Embryonic facial prominence (tissue), 1 donor: ENCODE data around the gene ARF1.

Experiments used
- DNase-seq: peaks from one replicate; pipeline ENCODE4 v3.0.0-alpha.2; 2016; ENCODE audit errors: extremely low spot score

Gene ARF1

GRCh38 chr1:228122921-228123441 lies 40.5 kb downstream of the ARF1 start:
- no peak for DNase-seq

GRCh38 chr1:228123505-228123904 lies 41.0 kb downstream of the ARF1 start:
- no peak for DNase-seq

GRCh38 chr1:228125185-228125584 lies 42.7 kb downstream of the ARF1 start:
- no peak for DNase-seq

GRCh38 chr1:228131766-228132165 lies 49.3 kb downstream of the ARF1 start:
- no peak for DNase-seq

- DNase-seq = no peak
These were observed 52.1 kb downstream of the ARF1 start for GRCh38 chr1:228134591-228134990.

GRCh38 chr1:228136901-228137300 lies 54.4 kb downstream of the ARF1 start:
- DNase-seq = no peak

GRCh38 chr1:228139406-228139930 lies 57.0 kb downstream of the ARF1 start:
- no peak for DNase-seq

- DNase-seq = peak; percentile 97
These were observed 57.6 kb downstream of the ARF1 start, which contains the start of gene GUK1 for GRCh38 chr1:228139931-228140723. Gene GUK1, plus strand, starts transcription at chr1:228140279. Its CDS starts 24 bp downstream, at chr1:228140303.

GRCh38 chr1:228140724-228141225 lies 58.3 kb downstream of the ARF1 start:
- DNase-seq = no peak

- no peak for DNase-seq
These were observed 58.9 kb downstream of the ARF1 start for GRCh38 chr1:228141226-228142044.

- no peak for DNase-seq
These were observed 59.7 kb downstream of the ARF1 start for GRCh38 chr1:228142155-228142691.

- DNase-seq = no peak
These were observed 60.2 kb downstream of the ARF1 start for GRCh38 chr1:228142701-228143136.

- no peak for DNase-seq
These were observed 61.1 kb downstream of the ARF1 start for GRCh38 chr1:228143480-228144192.

- DNase-seq = no peak
These were observed 61.9 kb downstream of the ARF1 start for GRCh38 chr1:228144193-228144992.

- no peak for DNase-seq
These were observed 62.5 kb downstream of the ARF1 start for GRCh38 chr1:228144993-228145343.

- no peak for DNase-seq
These were observed 63.2 kb downstream of the ARF1 start for GRCh38 chr1:228145463-228146416.

GRCh38 chr1:228146417-228147150 lies 64.1 kb downstream of the ARF1 start:
- DNase-seq = no peak

- DNase-seq = no peak
These were observed 64.7 kb downstream of the ARF1 start for GRCh38 chr1:228147151-228147693.
